Ascending aorta (tissue), 2 donors: ENCODE data around the gene TMEM61. TPM values are rescaled to one million over a fixed set of nuclear protein-coding genes. Genes with fewer than 3 reads are reported as not detected.
"Not testable (repeated sequence)": the region's sequence is repeated elsewhere in the genome, so short reads cannot be mapped to it uniquely, and the experiment has no call there.

Experiments
- DNase-seq, 2 donors: peaks; one replicate each; pipeline ENCODE4 v3.0.0-alpha.2; 2019; ENCODE audit warnings: low spot score in 2 of 2
- H3K27ac ChIP-seq, 2 donors: fragments of 200-600 bp; sonication (generic); one replicate each; pipeline ENCODE4 v1.5.1; 2016 to 2017; ENCODE audit warnings: mild to moderate bottlenecking in 1 of 2
- H3K27me3 ChIP-seq: fragments of 200-600 bp; sonication (generic); one replicate; pipeline ENCODE4 v1.5.1; 2017
- H3K36me3 ChIP-seq, 2 donors: fragments of 200-600 bp; sonication (generic); one replicate each; pipeline ENCODE4 v1.5.1; 2016
- H3K4me1 ChIP-seq, 2 donors: fragments of 200-600 bp; sonication (generic); one replicate each; pipeline ENCODE4 v1.5.1; 2016 to 2017; ENCODE audit warnings: mild to moderate bottlenecking in 1 of 2
- H3K4me3 ChIP-seq, 2 donors: fragments of 200-600 bp; sonication (generic); one replicate each; pipeline ENCODE4 v1.5.1; 2016 to 2017; ENCODE audit warnings: mild to moderate bottlenecking in 1 of 2
- H3K9me3 ChIP-seq, 2 donors: fragments of 200-600 bp; sonication (generic); one replicate each; pipeline ENCODE4 v1.5.1; 2016
- intact Hi-C: fragments of 100-400 bp; cut with DNase I; formaldehyde crosslinking; loops from one replicate; pipeline ENCODE4 v1.15.1; 2023
- total RNA-seq: library from RNA; depleted of rRNA; stranded (reverse); fragments of >200 nt; gene quantifications from one replicate; pipeline ENCODE4 v1.1.0, GENCODE V29; 2016
- TF ChIP-seq, protein P1 (sequence below), 3 experiments: fragments of 200-600 bp in 2 of 3; fragments of 450-650 bp in 1 of 3; sonication (generic) in 2 of 3; IDR thresholded peaks; one replicate each; pipeline ENCODE4 v1.5.1; 2016 to 2019; ENCODE audit warnings: antibody characterized with exemption in 3 of 3, mild to moderate bottlenecking in 1 of 3, moderate library complexity in 1 of 3

TMEM61 gene
- total RNA-seq, 1 donor from 2014 or later, result not detected

- no peak for DNase-seq
- Histone ChIP-seq H3K4me1 (no peaks in the 10 kb centered on the region), H3K9me3 (no peaks in the 10 kb centered on the region), H3K27ac (no peak overlapping the region), H3K36me3 (no peaks in the 10 kb centered on the region), H3K4me3 (no peak overlapping the region), H3K27me3 (no peaks in the 10 kb centered on the region)
- intact Hi-C loops, result no loop called here
- TF ChIP-seq, protein P1, sequence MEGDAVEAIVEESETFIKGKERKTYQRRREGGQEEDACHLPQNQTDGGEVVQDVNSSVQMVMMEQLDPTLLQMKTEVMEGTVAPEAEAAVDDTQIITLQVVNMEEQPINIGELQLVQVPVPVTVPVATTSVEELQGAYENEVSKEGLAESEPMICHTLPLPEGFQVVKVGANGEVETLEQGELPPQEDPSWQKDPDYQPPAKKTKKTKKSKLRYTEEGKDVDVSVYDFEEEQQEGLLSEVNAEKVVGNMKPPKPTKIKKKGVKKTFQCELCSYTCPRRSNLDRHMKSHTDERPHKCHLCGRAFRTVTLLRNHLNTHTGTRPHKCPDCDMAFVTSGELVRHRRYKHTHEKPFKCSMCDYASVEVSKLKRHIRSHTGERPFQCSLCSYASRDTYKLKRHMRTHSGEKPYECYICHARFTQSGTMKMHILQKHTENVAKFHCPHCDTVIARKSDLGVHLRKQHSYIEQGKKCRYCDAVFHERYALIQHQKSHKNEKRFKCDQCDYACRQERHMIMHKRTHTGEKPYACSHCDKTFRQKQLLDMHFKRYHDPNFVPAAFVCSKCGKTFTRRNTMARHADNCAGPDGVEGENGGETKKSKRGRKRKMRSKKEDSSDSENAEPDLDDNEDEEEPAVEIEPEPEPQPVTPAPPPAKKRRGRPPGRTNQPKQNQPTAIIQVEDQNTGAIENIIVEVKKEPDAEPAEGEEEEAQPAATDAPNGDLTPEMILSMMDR (IDR thresholded peaks at IDR 0.05), result no peak
Observed at GRCh38 chr1:55015731-55016620, 35.5 kb downstream of the TMEM61 start.

- no peaks in the 10 kb centered on the region for H3K9me3 ChIP-seq
- no peak for DNase-seq
- TF ChIP-seq, protein P1 (IDR thresholded peaks at IDR 0.05), result no peak
- no peaks in the 10 kb centered on the region for H3K4me1 ChIP-seq
- no peaks in the 10 kb centered on the region for H3K27me3 ChIP-seq
- H3K36me3 ChIP-seq, result no peaks in the 10 kb centered on the region
- intact Hi-C loops, result no loop called here
- no peak overlapping the region for H3K27ac ChIP-seq
- no peak overlapping the region for H3K4me3 ChIP-seq
Observed at GRCh38 chr1:55018395-55018794, 38.0 kb downstream of the TMEM61 start.

DNA sequence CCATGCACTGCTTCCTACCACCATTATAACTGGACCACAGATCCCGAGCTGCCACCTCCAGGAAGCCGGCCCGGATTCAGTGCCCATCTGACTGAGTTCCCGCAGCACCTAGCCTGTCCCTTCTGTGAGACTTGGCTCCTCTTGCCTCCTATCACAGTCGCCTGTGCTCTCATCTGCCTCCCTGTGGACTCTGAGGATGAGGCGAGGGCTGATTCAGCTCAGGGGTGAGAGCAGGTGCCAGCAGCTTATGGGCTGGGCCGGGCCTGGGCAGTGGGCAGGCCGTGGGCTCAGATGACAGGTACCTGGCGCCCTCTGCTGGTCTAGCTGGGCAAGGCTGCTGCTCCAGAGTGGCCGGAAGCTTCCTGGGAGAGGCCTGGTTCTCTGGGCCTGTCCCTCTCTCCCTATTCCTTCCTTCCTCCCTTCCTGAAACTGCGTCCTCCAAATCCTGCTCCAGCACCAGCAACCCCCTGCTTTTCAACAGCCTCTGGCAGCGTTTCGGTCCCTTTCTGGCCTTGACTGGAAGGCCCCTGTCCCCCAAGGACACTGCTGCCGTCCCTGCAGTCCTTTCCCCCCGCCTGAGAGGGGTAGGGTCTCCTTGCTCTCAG, 41.6 kb downstream of the TMEM61 start:
- Histone ChIP-seq H3K9me3 (no peaks in the 10 kb centered on the region), H3K27ac (no peak overlapping the region), H3K4me3 (no peak overlapping the region), H3K36me3 (no peaks in the 10 kb centered on the region), H3K4me1 (no peaks in the 10 kb centered on the region), H3K27me3 (no peaks in the 10 kb centered on the region)
- TF ChIP-seq, protein P1 (IDR thresholded peaks at IDR 0.05), result peak; percentile 80 to 87 (median 83)
- DNase-seq, result peak in 1 of 2 donors; percentile 88
- intact Hi-C loops, result loop anchor here (1.0 kb wide), 1 partner anchor 77 kb away; no protein-coding TSS in a partner anchor

GRCh38 chr1:55024163-55024562, 43.7 kb downstream of the TMEM61 start:
- H3K27ac ChIP-seq, intact Hi-C loops, H3K27me3 ChIP-seq, H3K4me1 ChIP-seq, H3K9me3 ChIP-seq, DNase-seq, H3K4me3 ChIP-seq, H3K36me3 ChIP-seq: not testable (repeated sequence)

DNA sequence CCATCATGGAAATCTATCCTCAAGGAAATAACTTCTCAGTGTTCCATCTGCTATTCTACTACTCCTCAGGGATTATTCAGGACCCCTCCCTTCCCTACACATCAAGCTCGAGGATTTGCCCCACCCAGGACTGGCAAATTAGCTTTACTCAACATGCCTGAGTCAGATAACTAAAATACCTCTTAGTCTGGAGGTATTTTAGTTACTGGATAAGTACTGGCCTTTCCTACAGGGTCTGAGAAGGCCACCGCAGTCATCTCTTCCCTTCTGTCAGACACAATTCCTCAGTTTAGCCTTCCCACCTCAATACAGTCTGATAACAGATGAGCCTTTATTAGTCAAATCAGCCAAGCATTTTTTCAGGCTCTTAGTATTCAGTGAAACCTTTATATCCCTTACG, 46.3 kb downstream of the TMEM61 start:
- H3K36me3 ChIP-seq, result not testable (repeated sequence)

DNA sequence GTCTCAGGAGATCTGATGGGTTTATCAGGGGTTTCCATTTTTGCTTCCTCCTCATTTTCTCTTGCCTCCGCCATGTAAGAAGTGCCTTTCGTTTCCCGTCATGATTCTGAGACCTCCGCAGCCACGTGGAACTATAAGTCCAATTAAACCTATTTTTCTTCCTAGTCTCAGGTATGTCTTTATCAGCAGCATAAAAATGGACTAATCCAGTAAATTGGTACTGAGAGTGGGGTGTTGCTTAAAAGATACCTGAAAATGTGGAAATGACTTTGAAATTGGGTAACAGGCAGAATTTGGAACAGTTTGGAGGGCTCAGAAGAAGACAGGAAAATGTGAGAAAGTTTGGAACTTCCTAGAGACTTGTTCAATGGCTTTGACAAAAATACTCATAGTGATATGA, 50.7 kb downstream of the TMEM61 start:
- H3K4me3 ChIP-seq, intact Hi-C loops, H3K36me3 ChIP-seq, H3K9me3 ChIP-seq, DNase-seq, H3K27ac ChIP-seq, H3K27me3 ChIP-seq, H3K4me1 ChIP-seq: not testable (repeated sequence)

More for the DNA sequence above, 46.3 kb downstream of the TMEM61 start:
- H3K4me3 ChIP-seq, intact Hi-C loops, H3K27ac ChIP-seq, H3K4me1 ChIP-seq, DNase-seq, H3K27me3 ChIP-seq, H3K9me3 ChIP-seq: not testable (repeated sequence)

- no peaks in the 10 kb centered on the region for H3K36me3 ChIP-seq
- H3K27me3 ChIP-seq, result no peaks in the 10 kb centered on the region
- no peak for DNase-seq
- no peak overlapping the region for H3K4me3 ChIP-seq
- intact Hi-C loops, result no loop called here
- H3K9me3 ChIP-seq, result no peaks in the 10 kb centered on the region
- no peaks in the 10 kb centered on the region for H3K4me1 ChIP-seq
- no peak overlapping the region for H3K27ac ChIP-seq
- TF ChIP-seq, protein P1 (IDR thresholded peaks at IDR 0.05), result no peak
Observed at GRCh38 chr1:55033265-55033614, 52.8 kb downstream of the TMEM61 start.
